H9 (cell line): ENCODE data around the gene PAK2. TPM values are rescaled to one million over a fixed set of nuclear protein-coding genes. Genes with fewer than 3 reads are reported as not detected.
A peak's percentile ranks its signal among the peaks of the same experiment; 100 is the strongest.

Source experiments
- DNase-seq: peaks from one replicate; pipeline ENCODE4 v3.0.0-alpha.2; 2017
- H2AFZ ChIP-seq: one replicate; pipeline ENCODE4 v1.6.1; 2013; ENCODE audit warnings: mild to moderate bottlenecking, low read length, control low read depth, moderate library complexity
- H2AK5ac ChIP-seq: 2 replicates; pipeline ENCODE4 v1.6.1; 2013; ENCODE audit warnings: low read length, control low read depth, mixed read lengths; ENCODE audit not compliant: insufficient read length
- H2BK120ac ChIP-seq: one replicate; pipeline ENCODE4 v1.6.1; 2013; ENCODE audit warnings: low read depth, mild to moderate bottlenecking, low read length, control low read depth, inconsistent platforms; ENCODE audit not compliant: poor library complexity, severe bottlenecking
- H2BK12ac ChIP-seq: 2 replicates; pipeline ENCODE4 v1.6.1; 2013; ENCODE audit warnings: low read length, control low read depth, mixed read lengths, low read depth; ENCODE audit not compliant: insufficient read length
- H2BK15ac ChIP-seq: 2 replicates; pipeline ENCODE4 v1.6.1; 2013; ENCODE audit warnings: low read depth, low read length, control low read depth
- H2BK20ac ChIP-seq: one replicate; pipeline ENCODE4 v1.6.1; 2013; ENCODE audit warnings: low read depth, mild to moderate bottlenecking, low read length, control low read depth, inconsistent platforms; ENCODE audit not compliant: poor library complexity, severe bottlenecking
- H2BK5ac ChIP-seq: 2 replicates; pipeline ENCODE4 v1.6.1; 2013; ENCODE audit warnings: low read length, control low read depth, mixed read lengths; ENCODE audit not compliant: insufficient read length
- H3K14ac ChIP-seq: 2 replicates; pipeline ENCODE4 v1.6.1; 2013; ENCODE audit warnings: low read length, control low read depth; ENCODE audit not compliant: insufficient read depth
- H3K18ac ChIP-seq: 2 replicates; pipeline ENCODE4 v1.6.1; 2013; ENCODE audit warnings: low read depth, mild to moderate bottlenecking, mixed read lengths, low read length, control low read depth; ENCODE audit not compliant: insufficient read length
- H3K23ac ChIP-seq: 2 replicates; pipeline ENCODE4 v1.6.1; 2013; ENCODE audit warnings: low read length, control low read depth, mixed read lengths, low read depth; ENCODE audit not compliant: insufficient read length
- H3K23me2 ChIP-seq: 2 replicates; pipeline ENCODE4 v1.6.1; 2013; ENCODE audit warnings: low read depth, mild to moderate bottlenecking, mixed read lengths, low read length, control low read depth; ENCODE audit not compliant: insufficient read length, poor library complexity, severe bottlenecking
- H3K27ac ChIP-seq: 2 replicates; pipeline ENCODE4 v1.5.1; 2013; ENCODE audit warnings: low read length, control low read depth, mixed read lengths, low read depth; ENCODE audit not compliant: insufficient read length
- H3K27me3 ChIP-seq: 2 replicates; pipeline ENCODE4 v1.6.1; 2013; ENCODE audit warnings: low read length, control low read depth, inconsistent platforms; ENCODE audit not compliant: insufficient read depth
- H3K4ac ChIP-seq: 2 replicates; pipeline ENCODE4 v1.6.1; 2013; ENCODE audit warnings: low read depth, mild to moderate bottlenecking, control low read depth, inconsistent platforms, low read length, moderate library complexity
- H3K4me1 ChIP-seq: 2 replicates; pipeline ENCODE4 v1.6.1; 2013; ENCODE audit warnings: low read length, control low read depth, inconsistent platforms; ENCODE audit not compliant: insufficient read depth
- H3K4me2 ChIP-seq: 2 replicates; pipeline ENCODE4 v1.6.1; 2013; ENCODE audit warnings: low read length, control low read depth, mixed read lengths; ENCODE audit not compliant: insufficient read length, insufficient read depth
- H3K56ac ChIP-seq: 2 replicates; pipeline ENCODE4 v1.6.1; 2013; ENCODE audit warnings: low read depth, mild to moderate bottlenecking, mixed read lengths, low read length, control low read depth; ENCODE audit not compliant: insufficient read length
- H3K79me1 ChIP-seq: 2 replicates; pipeline ENCODE4 v1.6.1; 2013; ENCODE audit warnings: low read depth, mild to moderate bottlenecking, moderate library complexity, low read length, control low read depth, inconsistent platforms; ENCODE audit not compliant: insufficient read depth, poor library complexity, severe bottlenecking
- H3K79me2 ChIP-seq: 2 replicates; pipeline ENCODE4 v1.6.1; 2013; ENCODE audit warnings: low read length, control low read depth, inconsistent platforms; ENCODE audit not compliant: insufficient read depth
- H3K9ac ChIP-seq: 2 replicates; pipeline ENCODE4 v1.6.1; 2013; ENCODE audit warnings: low read length, control low read depth, mixed read lengths; ENCODE audit not compliant: insufficient read length; ENCODE audit errors: extremely low read depth
- H3K9me3 ChIP-seq: one replicate; pipeline ENCODE4 v1.6.1; 2013; ENCODE audit warnings: low read depth, low read length, inconsistent platforms; ENCODE audit not compliant: control insufficient read depth
- H3T11ph ChIP-seq: one replicate; pipeline ENCODE4 v1.6.1; 2013; ENCODE audit warnings: mild to moderate bottlenecking, low read length, control low read depth, inconsistent platforms
- H4K20me1 ChIP-seq: one replicate; pipeline ENCODE4 v1.6.1; 2013; ENCODE audit not compliant: control insufficient read depth, insufficient read length, insufficient read depth
- H4K5ac ChIP-seq: 2 replicates; pipeline ENCODE4 v1.6.1; 2013; ENCODE audit warnings: low read depth, mild to moderate bottlenecking, mixed read lengths, low read length, control low read depth; ENCODE audit not compliant: insufficient read length
- H4K8ac ChIP-seq: replicated peaks from 2 replicates; pipeline ENCODE4 v1.6.1; 2013; ENCODE audit warnings: low read length, control low read depth, mixed read lengths, low read depth; ENCODE audit not compliant: insufficient read length
- H4K91ac ChIP-seq: 2 replicates; pipeline ENCODE4 v1.6.1; 2013; ENCODE audit warnings: low read depth, mild to moderate bottlenecking, moderate library complexity, mixed read lengths, low read length, control low read depth; ENCODE audit not compliant: insufficient read length
- H3K27ac Mint-ChIP-seq, 3 experiments: 2 replicates in 2 of 3; 3 replicates in 1 of 3; pipeline ENCODE4 v1.8.0; 2020 to 2021; ENCODE audit warnings: mixed read lengths in 3 of 3, mild to moderate bottlenecking in 1 of 3, moderate library complexity in 1 of 3
- H3K27me3 Mint-ChIP-seq: 2 replicates; pipeline ENCODE4 v1.8.0; 2021; ENCODE audit warnings: low read depth, mild to moderate bottlenecking, moderate library complexity, mixed read lengths
- H3K36me3 Mint-ChIP-seq, 3 experiments: 2 replicates in 2 of 3; 3 replicates in 1 of 3; pipeline ENCODE4 v1.8.0; 2020 to 2021; ENCODE audit warnings: low read depth in 3 of 3, mixed read lengths in 3 of 3; ENCODE audit not compliant: insufficient read depth in 1 of 3
- H3K4me1 Mint-ChIP-seq, 2 experiments: 2 replicates each; pipeline ENCODE4 v1.8.0; 2020; ENCODE audit warnings: mixed read lengths in 2 of 2
- H3K4me3 Mint-ChIP-seq, 2 experiments: 2 replicates in 1 of 2; 3 replicates in 1 of 2; pipeline ENCODE4 v1.8.0; 2020 to 2021; ENCODE audit warnings: mild to moderate bottlenecking in 2 of 2, mixed read lengths in 2 of 2, moderate library complexity in 1 of 2
- H3K9me3 Mint-ChIP-seq, 2 experiments: 2 replicates in 1 of 2; 3 replicates in 1 of 2; pipeline ENCODE4 v1.8.0; 2020; ENCODE audit warnings: mild to moderate bottlenecking in 2 of 2, mixed read lengths in 2 of 2, moderate library complexity in 1 of 2
- WGBS: extraction: QIAGEN DNeasy Blood & Tissue Kit; methylation state at CpG from one replicate; pipeline ENCODE4 v1.1.7; 2013; ENCODE audit warnings: missing lambda C conversion rate, low lambda C conversion rate, mixed read lengths; ENCODE audit not compliant: insufficient read length; ENCODE audit errors: extremely low coverage; 5-methylcytosine and 5-hydroxymethylcytosine counted together
- total RNA-seq: library from RNA; stranded (reverse); gene quantifications from 2 replicates; pipeline ENCODE4 v1.2.1, GENCODE V29; 2021
- TF ChIP-seq, protein P1 (sequence below): fragments of 200-600 bp; sonication (generic); conservative IDR thresholded peaks from 3 replicates; pipeline ENCODE4 v1.8.0; 2021; ENCODE audit warnings: antibody characterized with exemption, mild to moderate bottlenecking

PAK2 gene
- total RNA-seq, 1 experiment from 2014 or later = 65.7 TPM

DNA sequence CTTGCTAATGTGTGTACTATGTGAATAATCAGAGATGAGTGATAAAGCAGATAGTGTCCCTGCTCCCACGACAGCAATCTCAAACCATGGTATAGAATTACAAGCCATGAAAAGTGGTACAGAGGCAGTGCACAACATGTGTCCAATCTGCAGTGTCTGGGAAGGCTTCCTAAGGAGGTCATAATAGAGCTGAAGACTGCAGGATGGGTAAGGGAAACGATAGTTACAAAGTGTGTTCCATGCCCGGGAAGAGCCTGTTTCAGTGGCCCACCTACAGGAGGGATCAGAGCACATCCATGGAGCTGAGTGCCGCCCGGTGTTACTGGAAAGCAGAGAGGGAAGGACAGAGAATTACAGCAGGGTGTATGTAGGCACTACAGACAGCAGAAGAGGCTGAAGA is 48.9 kb downstream of the PAK2 start:
- H4K8ac ChIP-seq = no peak overlapping the region
- H3K4me1 ChIP-seq = 0 out of 2 replicates have a peak, but pooled peaks cover 10% of the 10 kb centered on the region
- H2BK120ac ChIP-seq = no peak overlapping the region
- no peak overlapping the region for H4K91ac ChIP-seq
- no peak overlapping the region for H3K4ac ChIP-seq
- H4K20me1 ChIP-seq = no peaks in the 10 kb centered on the region
- DNase-seq = peak; percentile 30
- H3K56ac ChIP-seq = no peak overlapping the region
- H3K27me3 ChIP-seq = no peaks in the 10 kb centered on the region
- peaks cover 13% of the 10 kb centered on the region; the same call in 1 of the 2 replicates for H3K79me2 ChIP-seq
- peaks cover 20% of the 10 kb centered on the region for H3K79me1 ChIP-seq
- WGBS = no CpG with 5 or more reads among the region's 5 CpGs
- H4K5ac ChIP-seq = no peak overlapping the region
- TF ChIP-seq, protein P1, sequence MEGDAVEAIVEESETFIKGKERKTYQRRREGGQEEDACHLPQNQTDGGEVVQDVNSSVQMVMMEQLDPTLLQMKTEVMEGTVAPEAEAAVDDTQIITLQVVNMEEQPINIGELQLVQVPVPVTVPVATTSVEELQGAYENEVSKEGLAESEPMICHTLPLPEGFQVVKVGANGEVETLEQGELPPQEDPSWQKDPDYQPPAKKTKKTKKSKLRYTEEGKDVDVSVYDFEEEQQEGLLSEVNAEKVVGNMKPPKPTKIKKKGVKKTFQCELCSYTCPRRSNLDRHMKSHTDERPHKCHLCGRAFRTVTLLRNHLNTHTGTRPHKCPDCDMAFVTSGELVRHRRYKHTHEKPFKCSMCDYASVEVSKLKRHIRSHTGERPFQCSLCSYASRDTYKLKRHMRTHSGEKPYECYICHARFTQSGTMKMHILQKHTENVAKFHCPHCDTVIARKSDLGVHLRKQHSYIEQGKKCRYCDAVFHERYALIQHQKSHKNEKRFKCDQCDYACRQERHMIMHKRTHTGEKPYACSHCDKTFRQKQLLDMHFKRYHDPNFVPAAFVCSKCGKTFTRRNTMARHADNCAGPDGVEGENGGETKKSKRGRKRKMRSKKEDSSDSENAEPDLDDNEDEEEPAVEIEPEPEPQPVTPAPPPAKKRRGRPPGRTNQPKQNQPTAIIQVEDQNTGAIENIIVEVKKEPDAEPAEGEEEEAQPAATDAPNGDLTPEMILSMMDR = no peak
- H3K4me2 ChIP-seq = no peak overlapping the region
- H3T11ph ChIP-seq = no peak overlapping the region
- peaks cover 65 to 66% (median 65%) of the 10 kb centered on the region in 3 experiments for H3K36me3 Mint-ChIP-seq
- peaks cover 13 to 35% of the 10 kb centered on the region in 2 experiments for H3K9me3 Mint-ChIP-seq
- H3K23ac ChIP-seq = no peak overlapping the region
- H3K27me3 Mint-ChIP-seq = no peaks in the 10 kb centered on the region
- H3K18ac ChIP-seq = peak overlapping the region; percentile 33
- H2AFZ ChIP-seq = no peak overlapping the region
- no peaks in the 10 kb centered on the region for H3K23me2 ChIP-seq
- no peak overlapping the region for H2BK15ac ChIP-seq
- H2AK5ac ChIP-seq = no peak overlapping the region
- peak overlapping the region; percentile 34 for H3K27ac ChIP-seq
- H2BK12ac ChIP-seq = no peak overlapping the region
- H3K9ac ChIP-seq = no peak overlapping the region
- peak overlapping the region in 2 of 3 experiments; percentile 82 to 85; a peak in 4 of 7 replicates for H3K27ac Mint-ChIP-seq
- no peak overlapping the region for H3K14ac ChIP-seq
- H3K4me1 Mint-ChIP-seq = peaks cover 31 to 35% of the 10 kb centered on the region in 2 experiments
- H3K4me3 Mint-ChIP-seq = no peak overlapping the region
- H3K9me3 ChIP-seq = peaks cover 12% of the 10 kb centered on the region
- no peak overlapping the region for H2BK20ac ChIP-seq
- no peak overlapping the region for H2BK5ac ChIP-seq
